Measurements from ENCODE around the gene GSK3B.

DNA sequence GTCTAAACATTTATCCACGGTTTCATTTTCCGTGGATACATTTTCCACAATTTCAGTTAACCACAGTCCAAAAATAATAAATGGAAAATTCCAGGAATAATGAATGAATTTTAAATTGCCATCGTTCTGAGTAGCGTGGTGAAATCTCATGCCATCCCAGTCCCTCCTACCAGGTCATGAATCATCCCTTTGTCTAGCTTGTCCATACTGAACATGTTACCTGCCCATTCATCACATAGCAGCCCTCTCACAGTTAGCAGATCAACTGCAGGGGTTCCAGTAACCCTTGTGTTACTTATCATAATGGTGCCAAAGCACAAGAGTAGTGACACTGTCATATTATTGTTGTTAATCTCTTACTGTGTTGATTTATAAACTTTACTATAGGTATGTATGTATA lies 124.5 kb downstream of the GSK3B start:
- TF ChIP-seq EZH2 (IDR thresholded peaks at IDR 0.05; ENCODE audit: borderline replicate concordance, low read length) (no peak), CTCF (conservative IDR thresholded peaks at IDR 0.05 in 1 of 2, IDR thresholded peaks at IDR 0.05 in 1 of 2; ENCODE audit: extremely low read depth in 1 of 2, insufficient read depth in 1 of 2, low read depth in 1 of 2, low read length in 2 of 2) (no peak)

Measured in mammary epithelial cell (primary cell).